Measurements from ENCODE around the gene MT1F. TPM values are rescaled to one million over a fixed set of nuclear protein-coding genes. Genes with fewer than 3 reads are reported as not detected.
A peak's percentile ranks its signal among the peaks of the same experiment; 100 is the strongest.

MT1F gene
- total RNA-seq, 3 donors from 2014 or later, result 6.1 to 35.5 (median 27.8) TPM

- no peak for TF ChIP-seq CTCF (IDR thresholded peaks at IDR 0.05)
- Histone ChIP-seq H3K4me1 (ENCODE audit: low read depth) (peaks cover 28% of the 10 kb centered on the region), H3K9me3 (no peaks in the 10 kb centered on the region), H3K36me3 (ENCODE audit: low read depth) (no peaks in the 10 kb centered on the region), H3K4me3 (no peak overlapping the region)
- ATAC-seq (no peak), DNase-seq (peak in 1 of 3 donors; percentile 25)
- intact Hi-C loops (cut with DNase I, micrococcal nuclease), result no loop called here
Measured at GRCh38 chr16:56643833-56644232, 13.9 kb upstream of the MT1F start.

GRCh38 chr16:56645311-56645710 is 12.4 kb upstream of the MT1F start:
- no peak for ATAC-seq
- no peak for TF ChIP-seq CTCF (IDR thresholded peaks at IDR 0.05)
- intact Hi-C loops (cut with DNase I, micrococcal nuclease), result no loop called here
- no peaks in the 10 kb centered on the region for H3K9me3 ChIP-seq
- no peaks in the 10 kb centered on the region for H3K36me3 ChIP-seq (ENCODE audit: low read depth)
- H3K4me3 ChIP-seq, result no peak overlapping the region
- peaks cover 24% of the 10 kb centered on the region for H3K4me1 ChIP-seq (ENCODE audit: low read depth)
- DNase-seq, result no peak

- H3K36me3 ChIP-seq (ENCODE audit: low read depth), result no peaks in the 10 kb centered on the region
- intact Hi-C loops (cut with DNase I, micrococcal nuclease), result no loop called here
- DNase-seq (no peak), ATAC-seq (no peak)
- no peaks in the 10 kb centered on the region for H3K9me3 ChIP-seq
- no peak for TF ChIP-seq CTCF (IDR thresholded peaks at IDR 0.05)
- peaks cover 24% of the 10 kb centered on the region for H3K4me1 ChIP-seq (ENCODE audit: low read depth)
- no peak overlapping the region for H3K4me3 ChIP-seq
Measured at GRCh38 chr16:56645838-56646237, 11.9 kb upstream of the MT1F start.

- peak; percentile 65 for ATAC-seq
- Histone ChIP-seq H3K4me1 (ENCODE audit: low read depth) (peaks cover 24% of the 10 kb centered on the region), H3K36me3 (ENCODE audit: low read depth) (no peaks in the 10 kb centered on the region), H3K4me3 (no peak overlapping the region), H3K9me3 (no peaks in the 10 kb centered on the region)
- intact Hi-C loops (cut with DNase I, micrococcal nuclease), result no loop called here
- peak; percentile 71 to 75 (median 72) for DNase-seq
- no peak for TF ChIP-seq CTCF (IDR thresholded peaks at IDR 0.05)
Measured at GRCh38 chr16:56647641-56648431, 9.9 kb upstream of the MT1F start.

- Histone ChIP-seq H3K4me3 (no peak overlapping the region), H3K9me3 (no peaks in the 10 kb centered on the region), H3K36me3 (ENCODE audit: low read depth) (no peaks in the 10 kb centered on the region), H3K4me1 (ENCODE audit: low read depth) (peaks cover 11% of the 10 kb centered on the region)
- no peak for TF ChIP-seq CTCF (IDR thresholded peaks at IDR 0.05)
- DNase-seq (no peak), ATAC-seq (no peak)
- intact Hi-C loops (cut with DNase I, micrococcal nuclease), result no loop called here
Measured at GRCh38 chr16:56649271-56649670, 8.5 kb upstream of the MT1F start.

All from mucosa of descending colon (tissue), 3 donors.